Measurements from ENCODE around the gene NR2F1-AS1. TPM values are rescaled to one million over a fixed set of nuclear protein-coding genes. Genes with fewer than 3 reads are reported as not detected.

NR2F1-AS1 gene
- polyA plus RNA-seq, 1 donor = 7.2 TPM

DNA sequence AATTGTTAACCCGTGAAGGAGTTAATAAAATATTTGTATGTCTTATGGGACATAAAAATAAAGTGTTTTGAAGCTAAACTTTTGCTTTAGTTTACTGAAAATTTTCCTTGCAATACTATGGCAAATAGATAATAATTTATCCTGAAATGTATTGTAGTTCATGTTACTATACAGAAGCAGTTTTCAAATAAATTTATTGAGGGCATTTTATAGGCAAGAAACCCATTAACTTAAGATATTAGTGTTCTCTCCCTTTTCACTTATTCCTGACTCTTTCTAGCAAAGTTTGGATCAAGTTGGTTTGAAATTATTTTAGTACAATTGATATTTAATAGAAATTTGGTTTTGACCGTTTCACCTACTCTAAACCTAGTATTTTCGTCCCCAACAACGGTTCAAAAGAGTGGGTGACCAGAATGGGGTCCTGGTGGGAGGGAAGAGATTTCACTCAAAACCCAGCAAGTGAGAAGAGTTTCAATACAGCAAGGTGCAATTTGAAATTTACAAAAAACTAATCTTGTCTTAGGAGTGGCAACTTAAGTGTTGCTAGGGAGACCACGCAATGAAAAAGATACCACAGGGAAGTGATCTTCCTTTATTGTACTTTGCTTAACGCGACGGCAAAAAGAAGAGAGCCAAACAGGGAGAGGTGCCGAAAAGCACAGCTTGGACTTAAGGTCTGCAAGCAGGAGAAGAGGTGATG lies 30.4 kb upstream of the NR2F1-AS1 start:
- Histone ChIP-seq H3K4me1 (ENCODE audit: control insufficient read depth, insufficient read depth, low read length) (peaks cover 5% of the 10 kb centered on the region), H3K27ac (ENCODE audit: low read length) (no peak overlapping the region), H3K27me3 (ENCODE audit: control insufficient read depth, insufficient read depth, low read length) (peaks cover 80% of the 10 kb centered on the region), H3K36me3 (ENCODE audit: control insufficient read depth, insufficient read depth, low read length) (no peaks in the 10 kb centered on the region), H3K9me3 (ENCODE audit: control insufficient read depth, low read depth, low read length) (peaks cover 2% of the 10 kb centered on the region), H3K4me3 (ENCODE audit: low read length) (no peak overlapping the region)
- WGBS (ENCODE audit: insufficient coverage, low lambda C conversion rate) = 0% methylated on average over 1 of the region's 9 CpGs
- no peak for DNase-seq

DNA sequence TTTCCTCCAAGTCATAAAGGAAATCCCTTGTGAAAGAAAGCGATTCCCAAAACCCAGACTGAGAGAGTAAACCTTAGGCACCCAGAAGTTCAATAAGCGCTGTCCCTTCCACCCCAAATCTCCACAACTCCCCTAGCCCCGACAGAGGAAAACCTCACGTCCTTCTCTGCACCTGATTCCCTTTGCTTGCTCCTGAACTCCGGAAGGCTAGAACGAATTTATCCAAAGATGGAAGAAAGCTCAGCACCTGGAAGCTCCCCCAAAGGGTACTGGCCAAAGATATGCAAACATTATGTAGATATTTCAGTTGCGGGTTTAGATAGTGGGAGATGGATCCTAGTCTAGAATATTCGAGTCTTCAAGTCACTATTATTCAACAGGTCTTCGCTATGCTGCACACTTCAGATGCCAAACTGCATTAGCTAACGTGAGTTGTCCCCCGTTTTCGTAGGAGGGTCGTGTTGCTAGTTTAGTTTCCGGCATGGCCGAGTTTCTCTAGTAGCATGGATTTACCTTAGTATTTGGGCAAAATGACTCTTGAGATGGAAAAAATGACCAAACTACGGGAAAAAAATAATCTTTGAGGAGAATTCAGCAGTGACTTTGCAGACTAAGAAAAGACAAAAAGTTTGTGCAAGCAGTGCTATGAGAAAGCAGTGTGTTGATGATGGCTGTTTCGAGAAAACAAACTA lies 29.7 kb upstream of the NR2F1-AS1 start:
- 17% methylated on average over 3 of the region's 17 CpGs for WGBS (ENCODE audit: insufficient coverage, low lambda C conversion rate)
- no peaks in the 10 kb centered on the region for H3K36me3 ChIP-seq (ENCODE audit: control insufficient read depth, insufficient read depth, low read length)
- peaks cover 82% of the 10 kb centered on the region for H3K27me3 ChIP-seq (ENCODE audit: control insufficient read depth, insufficient read depth, low read length)
- H3K4me1 ChIP-seq (ENCODE audit: control insufficient read depth, insufficient read depth, low read length) = peaks cover 5% of the 10 kb centered on the region
- H3K4me3 ChIP-seq (ENCODE audit: low read length) = no peak overlapping the region
- H3K27ac ChIP-seq (ENCODE audit: low read length) = no peak overlapping the region
- peaks cover 2% of the 10 kb centered on the region for H3K9me3 ChIP-seq (ENCODE audit: control insufficient read depth, low read depth, low read length)
- no peak for DNase-seq

DNA sequence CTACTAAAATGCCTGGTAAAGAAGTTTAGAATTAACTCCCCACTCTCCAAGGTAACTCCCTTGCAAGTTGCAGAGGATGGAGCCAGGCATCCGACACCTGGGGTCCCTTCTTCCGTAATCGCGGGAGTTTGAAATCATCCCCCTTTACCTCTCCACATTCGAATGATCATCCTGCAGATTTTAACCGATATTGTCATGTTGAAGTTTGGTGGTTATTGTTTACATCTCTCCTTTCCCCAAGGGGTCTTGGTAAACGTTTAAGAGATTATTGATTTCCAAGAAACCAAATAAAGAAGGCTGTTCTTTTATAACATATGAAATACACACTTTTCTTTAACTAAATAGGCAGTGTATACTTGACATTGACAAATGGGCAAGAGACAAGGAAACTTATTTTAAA lies 28.7 kb upstream of the NR2F1-AS1 start:
- Histone ChIP-seq H3K36me3 (ENCODE audit: control insufficient read depth, insufficient read depth, low read length) (no peaks in the 10 kb centered on the region), H3K4me3 (ENCODE audit: low read length) (no peak overlapping the region), H3K27ac (ENCODE audit: low read length) (no peak overlapping the region), H3K4me1 (ENCODE audit: control insufficient read depth, insufficient read depth, low read length) (peaks cover 5% of the 10 kb centered on the region), H3K27me3 (ENCODE audit: control insufficient read depth, insufficient read depth, low read length) (peaks cover 92% of the 10 kb centered on the region), H3K9me3 (ENCODE audit: control insufficient read depth, low read depth, low read length) (peaks cover 2% of the 10 kb centered on the region)
- DNase-seq = no peak
- WGBS (ENCODE audit: insufficient coverage, low lambda C conversion rate) = no CpG with 5 or more reads among the region's 7 CpGs

- Histone ChIP-seq H3K36me3 (ENCODE audit: control insufficient read depth, insufficient read depth, low read length) (no peaks in the 10 kb centered on the region), H3K4me1 (ENCODE audit: control insufficient read depth, insufficient read depth, low read length) (peaks cover 5% of the 10 kb centered on the region), H3K4me3 (ENCODE audit: low read length) (no peak overlapping the region), H3K9me3 (ENCODE audit: control insufficient read depth, low read depth, low read length) (peaks cover 6% of the 10 kb centered on the region), H3K27ac (ENCODE audit: low read length) (no peak overlapping the region), H3K27me3 (ENCODE audit: control insufficient read depth, insufficient read depth, low read length) (peaks cover 94% of the 10 kb centered on the region)
- DNase-seq = no peak
- WGBS (ENCODE audit: insufficient coverage, low lambda C conversion rate) = no CpG with 5 or more reads among the region's 4 CpGs
These were observed 27.8 kb upstream of the NR2F1-AS1 start for GRCh38 chr5:93608855-93609254.

DNA sequence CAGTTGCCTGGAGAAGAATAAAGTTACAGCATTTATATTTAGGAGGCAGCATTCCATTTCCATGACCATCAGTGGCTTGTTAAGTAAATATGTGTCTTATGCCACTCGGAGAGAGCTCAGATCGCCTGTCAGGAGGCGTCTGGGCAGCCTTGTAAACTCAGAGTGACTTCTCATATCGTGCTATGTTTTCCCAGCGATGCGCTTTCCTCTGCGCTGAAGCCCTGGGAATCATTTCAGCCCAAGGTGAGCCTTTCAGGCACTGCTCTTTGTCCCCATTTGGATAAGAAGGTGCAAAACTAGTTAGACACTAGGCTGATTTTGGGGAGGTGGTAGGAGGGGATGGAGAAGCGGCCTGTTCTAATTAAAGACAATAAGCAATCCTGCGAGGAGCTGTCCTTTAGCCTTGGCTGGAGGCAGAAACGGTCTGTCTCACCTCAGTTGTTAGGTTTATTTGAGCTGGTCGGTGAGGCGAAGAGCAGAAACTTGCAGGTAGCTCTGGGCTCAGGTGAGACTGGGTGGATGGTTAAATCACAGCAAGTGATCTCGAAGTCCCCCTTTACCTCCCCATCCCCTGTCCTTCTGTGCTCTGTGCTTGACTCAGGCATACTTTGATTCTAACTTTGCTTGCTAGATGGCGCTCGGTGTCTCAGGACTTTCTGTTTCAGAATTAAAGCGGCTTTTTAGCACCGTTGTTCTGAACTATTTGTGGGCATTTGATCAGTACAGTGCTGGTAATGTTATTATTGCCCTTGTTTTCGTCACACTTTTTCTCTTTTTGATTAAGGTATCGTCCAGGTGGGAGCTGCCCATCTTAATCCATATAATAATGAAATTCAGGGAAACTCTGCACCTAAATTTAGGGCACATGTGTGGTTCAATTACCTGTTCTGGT lies 26.6 kb upstream of the NR2F1-AS1 start:
- no peak overlapping the region for H3K27ac ChIP-seq (ENCODE audit: low read length)

DNA sequence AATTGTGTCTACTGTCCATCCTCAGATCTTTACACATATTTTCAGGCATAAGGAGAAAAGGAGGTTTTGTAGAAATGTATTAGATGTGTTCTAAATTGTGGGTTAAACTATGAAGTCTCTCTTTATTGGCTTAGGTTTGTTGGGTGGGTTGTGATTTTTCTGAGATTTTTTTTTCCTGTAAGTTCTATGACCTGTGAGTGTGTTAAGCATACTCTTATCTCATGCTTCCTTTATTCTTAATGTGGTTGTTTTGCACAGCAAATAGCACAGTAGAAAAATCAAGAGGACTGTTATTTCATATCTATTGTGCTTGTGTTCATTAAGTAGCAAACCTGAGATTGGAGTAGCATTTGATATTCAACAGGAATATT lies 25.3 kb upstream of the NR2F1-AS1 start:
- H3K4me1 ChIP-seq (ENCODE audit: control insufficient read depth, insufficient read depth, low read length) = no peaks in the 10 kb centered on the region
- no peak overlapping the region for H3K27ac ChIP-seq (ENCODE audit: low read length)
- H3K36me3 ChIP-seq (ENCODE audit: control insufficient read depth, insufficient read depth, low read length) = no peaks in the 10 kb centered on the region
- H3K4me3 ChIP-seq (ENCODE audit: low read length) = no peak overlapping the region
- peaks cover 6% of the 10 kb centered on the region for H3K9me3 ChIP-seq (ENCODE audit: control insufficient read depth, low read depth, low read length)
- peaks cover 98% of the 10 kb centered on the region for H3K27me3 ChIP-seq (ENCODE audit: control insufficient read depth, insufficient read depth, low read length)
- DNase-seq = no peak

More for the DNA sequence above, 26.6 kb upstream of the NR2F1-AS1 start:
- peaks cover under 1% of the 10 kb centered on the region for H3K4me1 ChIP-seq (ENCODE audit: control insufficient read depth, insufficient read depth, low read length)
- WGBS (ENCODE audit: insufficient coverage, low lambda C conversion rate) = 0% methylated on average over 2 of the region's 19 CpGs
- no peaks in the 10 kb centered on the region for H3K36me3 ChIP-seq (ENCODE audit: control insufficient read depth, insufficient read depth, low read length)
- no peak overlapping the region for H3K4me3 ChIP-seq (ENCODE audit: low read length)
- H3K9me3 ChIP-seq (ENCODE audit: control insufficient read depth, low read depth, low read length) = peaks cover 6% of the 10 kb centered on the region
- peak in 1 of 2 donors; percentile 54 for DNase-seq
- peaks cover 97% of the 10 kb centered on the region for H3K27me3 ChIP-seq (ENCODE audit: control insufficient read depth, insufficient read depth, low read length)

DNA sequence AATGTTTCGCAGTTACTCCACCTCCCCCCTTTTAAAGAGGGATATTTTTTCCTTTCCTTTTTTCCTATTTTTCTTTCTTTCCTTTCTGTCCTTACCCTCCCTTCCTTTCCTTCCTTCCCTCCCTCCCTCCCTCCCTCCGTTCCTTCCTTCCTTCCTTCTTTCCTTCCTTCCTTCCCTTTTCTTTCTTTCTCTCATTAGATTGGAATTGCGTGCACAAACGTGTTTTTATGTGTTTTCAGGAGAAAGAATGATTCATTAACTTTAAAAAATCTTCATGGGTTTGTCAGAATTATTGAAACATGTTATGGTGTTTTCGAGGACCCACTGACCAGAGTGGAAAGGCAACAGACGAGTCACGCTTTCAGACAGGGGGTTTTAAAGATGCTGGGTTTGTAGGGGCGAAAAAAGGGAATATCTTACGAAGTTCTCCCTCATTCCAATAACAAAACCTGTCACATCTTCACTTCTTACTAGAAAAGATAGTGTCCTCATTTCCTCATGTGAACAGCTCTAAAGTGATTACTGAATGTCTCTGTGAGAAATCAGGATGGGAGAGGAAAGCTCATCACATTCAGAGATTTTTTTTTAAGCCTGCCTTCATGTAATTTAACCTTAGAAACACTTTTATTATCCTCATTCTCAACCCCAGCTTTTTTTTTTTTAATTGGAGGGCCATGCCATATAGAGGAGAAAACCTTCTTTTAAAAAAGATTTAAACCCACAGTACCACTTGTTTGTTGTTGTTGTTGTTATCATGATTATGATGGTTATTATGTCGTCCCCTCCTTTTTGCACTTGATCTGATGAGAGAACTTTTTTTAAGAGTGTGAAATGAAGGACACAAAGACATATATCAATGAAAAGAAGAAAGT lies 23.9 kb upstream of the NR2F1-AS1 start:
- Histone ChIP-seq H3K27me3 (ENCODE audit: control insufficient read depth, insufficient read depth, low read length) (peaks cover 98% of the 10 kb centered on the region), H3K9me3 (ENCODE audit: control insufficient read depth, low read depth, low read length) (peaks cover 6% of the 10 kb centered on the region), H3K4me3 (ENCODE audit: low read length) (no peak overlapping the region), H3K27ac (ENCODE audit: low read length) (no peak overlapping the region), H3K4me1 (ENCODE audit: control insufficient read depth, insufficient read depth, low read length) (no peaks in the 10 kb centered on the region), H3K36me3 (ENCODE audit: control insufficient read depth, insufficient read depth, low read length) (no peaks in the 10 kb centered on the region)
- 17% methylated on average over 1 of the region's 10 CpGs for WGBS (ENCODE audit: insufficient coverage, low lambda C conversion rate)
- no peak for DNase-seq

DNA sequence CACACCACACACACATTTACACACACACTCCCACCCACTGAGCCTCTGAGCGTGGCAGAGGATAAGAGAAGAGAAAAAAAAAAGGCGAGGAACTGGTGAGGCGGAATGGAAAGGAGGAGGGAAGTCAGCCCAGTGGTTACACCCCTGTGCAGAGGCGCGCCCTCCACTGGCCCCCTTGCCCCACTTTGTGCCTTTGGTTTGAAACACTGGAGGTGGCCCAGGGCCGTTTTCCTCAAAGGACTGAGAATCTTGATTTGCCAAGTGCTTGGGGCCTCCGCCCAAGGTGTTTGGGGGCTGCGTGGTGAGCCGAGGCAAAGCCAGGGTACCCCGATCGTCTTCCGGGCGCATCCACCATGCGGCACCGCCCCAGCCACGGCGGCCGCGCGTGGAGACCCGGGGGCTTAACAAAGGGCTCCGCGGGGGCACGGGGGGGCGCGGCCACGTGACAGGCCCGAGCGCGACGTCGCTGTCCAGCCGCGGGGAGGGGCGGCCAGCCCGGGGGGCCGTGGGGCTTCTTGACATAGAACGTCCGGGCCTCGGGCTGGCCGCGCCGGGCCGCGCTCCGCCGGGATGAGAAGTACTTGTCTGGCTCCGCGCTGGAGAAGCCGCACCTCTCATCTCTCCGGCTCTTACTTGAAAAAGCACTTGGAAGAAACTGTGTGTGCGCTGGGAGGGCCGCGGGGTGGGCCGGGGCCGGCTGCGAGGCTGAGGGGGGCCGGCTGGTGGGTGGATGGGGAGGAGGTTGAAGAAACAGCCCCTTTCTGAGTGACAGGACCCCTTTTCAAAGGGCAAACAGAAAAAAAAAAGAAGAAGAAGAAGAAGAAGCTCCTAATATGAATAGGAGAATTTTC lies 23.0 kb upstream of the NR2F1-AS1 start:
- no CpG with 5 or more reads among the region's 58 CpGs for WGBS (ENCODE audit: insufficient coverage, low lambda C conversion rate)

DNA sequence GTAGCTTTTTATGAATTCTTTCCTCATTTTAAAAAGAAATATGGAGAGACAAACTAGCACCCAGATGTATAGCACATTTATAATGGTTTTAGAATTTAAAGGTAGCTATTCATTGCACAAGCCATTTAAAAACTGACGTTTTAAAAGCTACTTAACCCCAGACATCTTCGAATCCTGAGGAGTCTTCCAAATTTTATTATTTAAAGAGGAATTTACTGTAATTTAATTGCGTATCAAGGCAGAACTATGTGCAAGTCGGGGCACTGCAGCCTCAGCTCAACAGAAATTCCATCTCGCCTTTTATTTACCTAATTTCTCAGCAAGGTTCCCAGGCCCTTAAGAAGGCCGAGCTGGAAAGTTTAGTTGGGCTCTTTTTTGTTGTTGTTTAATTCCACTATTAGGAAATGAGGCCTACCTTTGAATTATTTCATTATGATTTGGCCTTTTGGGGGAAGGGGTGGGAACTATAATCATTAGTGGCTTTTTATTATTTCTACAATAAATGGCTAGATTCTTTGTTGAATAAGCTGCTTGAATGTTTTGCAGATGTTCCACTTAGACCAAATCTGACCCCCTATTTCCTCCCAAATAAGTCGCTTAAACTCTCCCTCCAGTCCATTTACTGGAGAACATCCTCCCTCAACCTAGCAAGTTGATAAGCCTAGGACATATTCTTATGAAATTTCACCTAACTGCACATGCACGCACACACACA lies 22.2 kb upstream of the NR2F1-AS1 start:
- Histone ChIP-seq H3K4me3 (ENCODE audit: low read length) (no peak overlapping the region), H3K9me3 (ENCODE audit: control insufficient read depth, low read depth, low read length) (peaks cover 9% of the 10 kb centered on the region), H3K4me1 (ENCODE audit: control insufficient read depth, insufficient read depth, low read length) (no peaks in the 10 kb centered on the region), H3K36me3 (ENCODE audit: control insufficient read depth, insufficient read depth, low read length) (no peaks in the 10 kb centered on the region), H3K27me3 (ENCODE audit: control insufficient read depth, insufficient read depth, low read length) (peaks cover 98% of the 10 kb centered on the region), H3K27ac (ENCODE audit: low read length) (no peak overlapping the region)
- WGBS (ENCODE audit: insufficient coverage, low lambda C conversion rate) = 20% methylated on average over 1 of the region's 8 CpGs
- DNase-seq = no peak

More for the DNA sequence above, 23.0 kb upstream of the NR2F1-AS1 start:
- no peak for DNase-seq
- Histone ChIP-seq H3K36me3 (ENCODE audit: control insufficient read depth, insufficient read depth, low read length) (no peaks in the 10 kb centered on the region), H3K9me3 (ENCODE audit: control insufficient read depth, low read depth, low read length) (peaks cover 6% of the 10 kb centered on the region), H3K4me1 (ENCODE audit: control insufficient read depth, insufficient read depth, low read length) (no peaks in the 10 kb centered on the region), H3K27me3 (ENCODE audit: control insufficient read depth, insufficient read depth, low read length) (peaks cover 98% of the 10 kb centered on the region), H3K4me3 (ENCODE audit: low read length) (no peak overlapping the region), H3K27ac (ENCODE audit: low read length) (no peak overlapping the region)
